ENCODE measurements around the gene CARD14.

- TF ChIP-seq POLR2AphosphoS5 (IDR thresholded peaks at IDR 0.05; ENCODE audit: low read depth, low read length), result no peak
- no peak for TF ChIP-seq CTCF (IDR thresholded peaks at IDR 0.05)
- no peak for TF ChIP-seq TCF7L2 (IDR thresholded peaks at IDR 0.05; ENCODE audit: low read depth, low read length)
- no peak for TF ChIP-seq SIN3A (IDR thresholded peaks at IDR 0.05; ENCODE audit: borderline replicate concordance, insufficient read depth, low read depth, low read length)
- no peak for TF ChIP-seq REST (IDR thresholded peaks at IDR 0.05; ENCODE audit: insufficient read depth in 1 of 2, low read depth in 2 of 2, low read length in 1 of 2)
Measured at GRCh38 chr17:80142929-80143328, 26.9 kb upstream of the CARD14 start.
